Stomach (tissue), 9 donors: ENCODE data around the gene ARHGAP24. TPM values are rescaled to one million over a fixed set of nuclear protein-coding genes. Genes with fewer than 3 reads are reported as not detected.
"Not testable (repeated sequence)": the region's sequence is repeated elsewhere in the genome, so short reads cannot be mapped to it uniquely, and the experiment has no call there.

Source experiments
- DNase-seq, 2 donors: peaks; one replicate each; pipeline versions ENCODE4 v3.0.0 to v3.0.0-alpha.2; 2013 to 2019
- H3K27ac ChIP-seq, 5 donors: fragments of 200-600 bp in 4 of 5; sonication (generic) in 4 of 5; one replicate each; pipeline ENCODE4 v1.5.1; 2013 to 2019; ENCODE audit warnings: mild to moderate bottlenecking in 1 of 5, moderate library complexity in 1 of 5
- H3K27me3 ChIP-seq, 3 donors: fragments of 200-600 bp; sonication (generic); one replicate each; pipeline ENCODE4 v1.5.1; 2017 to 2019; ENCODE audit warnings: mixed run types in 1 of 3
- H3K36me3 ChIP-seq, 4 donors: fragments of 200-600 bp; sonication (generic); 1 replicate in 3 of 4; 2 replicates in 1 of 4; pipeline ENCODE4 v1.5.1; 2016 to 2019
- H3K4me1 ChIP-seq, 4 donors: fragments of 200-600 bp; sonication (generic); one replicate each; pipeline ENCODE4 v1.5.1; 2016 to 2019
- H3K4me3 ChIP-seq, 4 donors: fragments of 200-600 bp; sonication (generic) in 3 of 4; one replicate each; pipeline ENCODE4 v1.5.1; 2016 to 2019; ENCODE audit warnings: mild to moderate bottlenecking in 1 of 4
- H3K9me3 ChIP-seq, 4 donors: fragments of 200-600 bp; sonication (generic); one replicate each; pipeline ENCODE4 v1.5.1; 2016 to 2019
- CTCF ChIP-seq, 7 experiments: fragments of 450-650 bp in 4 of 7; fragments of 200-600 bp in 3 of 7; sonication (generic) in 3 of 7; IDR thresholded peaks; one replicate each; pipeline ENCODE4 v1.5.1; 2016 to 2019; ENCODE audit warnings: antibody characterized with exemption in 7 of 7, control low read depth in 2 of 7, mild to moderate bottlenecking in 1 of 7
- EP300 ChIP-seq: sonication (generic); formaldehyde crosslinking; IDR thresholded peaks from one replicate; pipeline ENCODE4 v1.6.1; 2017; ENCODE audit warnings: antibody characterized with exemption
- POLR2A ChIP-seq, 4 donors: fragments of 450-650 bp; IDR thresholded peaks; one replicate each; pipeline ENCODE4 v1.6.1; 2016; ENCODE audit warnings: antibody characterized with exemption in 4 of 4, control low read depth in 2 of 4, mild to moderate bottlenecking in 1 of 4, moderate library complexity in 1 of 4
- POLR2AphosphoS5 ChIP-seq, 3 donors: sonication (generic); formaldehyde crosslinking; IDR thresholded peaks; one replicate each; pipeline ENCODE4 v1.6.1; 2016; ENCODE audit warnings: antibody characterized with exemption in 3 of 3
- WGBS, 5 donors: extraction: QIAGEN DNeasy Blood & Tissue Kit in 3 of 5; methylation state at CpG; one replicate each; pipeline versions ENCODE4 v1.1.5 to v1.1.7; 2013 to 2018; 5-methylcytosine and 5-hydroxymethylcytosine counted together
- intact Hi-C: fragments of 100-400 bp; cut with DNase I; formaldehyde crosslinking; loops from one replicate; pipeline ENCODE4 v1.15.1; 2023; ENCODE audit warnings: low total_unique reads
- polyA plus RNA-seq, 3 donors: library from polyadenylated mRNA; stranded (reverse); fragments of 200-250 nt; gene quantifications; one replicate each; pipeline ENCODE4 v1.2.3, GENCODE V29; 2013
- total RNA-seq, 5 donors: library from RNA; depleted of rRNA; stranded (reverse); fragments of >200 nt; gene quantifications; one replicate each; pipeline versions ENCODE4 v1.1.0 to v1.2.3, GENCODE V29; 2014 to 2016
- donor health status: healthy with polysubstance abuse.
- donor health status: Bipolar disorder and iron deficiency.
- donor health status: healthy.

Gene ARHGAP24
- total and polyA plus RNA-seq, 8 donors, result 6.4 to 152 (median 33.5) TPM

GRCh38 chr4:85836588-85837438, 361.9 kb downstream of the ARHGAP24 start:
- DNase-seq, result no peak
- Histone ChIP-seq H3K4me1 (peaks cover 6 to 62% (median 31%) of the 10 kb centered on the region in 4 donors), H3K4me3 (no peak overlapping the region), H3K36me3 (no peaks in the 10 kb centered on the region), H3K9me3 (no peaks in the 10 kb centered on the region), H3K27me3 (no peaks in the 10 kb centered on the region), H3K27ac (peak overlapping the region in 1 of 5 donors; percentile 11)
- intact Hi-C loops, result no loop called here
- no peak for TF ChIP-seq CTCF (IDR thresholded peaks at IDR 0.05)
- TF ChIP-seq POLR2A (IDR thresholded peaks at IDR 0.05), result no peak
- no peak for TF ChIP-seq POLR2AphosphoS5 (IDR thresholded peaks at IDR 0.05)
- no peak for TF ChIP-seq EP300
- WGBS, 5 donors, result 89 to 95% (median 92%) methylated on average over 3 of the region's 3 CpGs

GRCh38 chr4:85837439-85837733, 362.4 kb downstream of the ARHGAP24 start:
- TF ChIP-seq POLR2A (IDR thresholded peaks at IDR 0.05), result no peak
- no peak for TF ChIP-seq POLR2AphosphoS5 (IDR thresholded peaks at IDR 0.05)
- TF ChIP-seq CTCF (IDR thresholded peaks at IDR 0.05), result no peak
- no peak for TF ChIP-seq EP300
- intact Hi-C loops, result no loop called here
- WGBS, 5 donors, result 66 to 77% (median 75%) methylated on average over 4 of the region's 4 CpGs
- no peak for DNase-seq
- peaks cover 6 to 62% (median 35%) of the 10 kb centered on the region in 4 donors for H3K4me1 ChIP-seq
- H3K27me3 ChIP-seq, result no peaks in the 10 kb centered on the region
- peak overlapping the region in 1 of 5 donors; percentile 11 for H3K27ac ChIP-seq
- no peaks in the 10 kb centered on the region for H3K36me3 ChIP-seq
- no peak overlapping the region for H3K4me3 ChIP-seq
- no peaks in the 10 kb centered on the region for H3K9me3 ChIP-seq

- 24 to 44% (median 29%) methylated on average over 3 of the region's 3 CpGs for WGBS, 5 donors
- H3K4me3 ChIP-seq, H3K36me3 ChIP-seq, DNase-seq, H3K27me3 ChIP-seq, intact Hi-C loops, H3K9me3 ChIP-seq: not testable (repeated sequence)
- H3K4me1 ChIP-seq, result peaks cover 6 to 53% (median 29%) of the 10 kb centered on the region in 4 donors
- H3K27ac ChIP-seq, result peak overlapping the region in 4 of 5 donors; percentile 20 to 69 (median 61)
These were observed 365.1 kb downstream of the ARHGAP24 start for GRCh38 chr4:85839981-85840451.

- intact Hi-C loops, result no loop called here
- peaks cover 6 to 40% (median 26%) of the 10 kb centered on the region in 4 donors for H3K4me1 ChIP-seq
- no peak overlapping the region for H3K4me3 ChIP-seq
- no peaks in the 10 kb centered on the region for H3K36me3 ChIP-seq
- no peaks in the 10 kb centered on the region for H3K9me3 ChIP-seq
- TF ChIP-seq POLR2A (IDR thresholded peaks at IDR 0.05) (no peak), EP300 (no peak), CTCF (IDR thresholded peaks at IDR 0.05) (no peak), POLR2AphosphoS5 (IDR thresholded peaks at IDR 0.05) (no peak)
- H3K27me3 ChIP-seq, result no peaks in the 10 kb centered on the region
- DNase-seq, result peak in 1 of 2 donors; percentile 68
- H3K27ac ChIP-seq, result peak overlapping the region in 3 of 5 donors; percentile 58 to 64 (median 60)
- 36 to 45% (median 39%) methylated on average over 7 of the region's 7 CpGs for WGBS, 5 donors
These were observed 367.6 kb downstream of the ARHGAP24 start for GRCh38 chr4:85842540-85842939.

- WGBS, 5 donors, result 76 to 93% (median 90%) methylated on average over 6 of the region's 6 CpGs
- H3K4me3 ChIP-seq, H3K27me3 ChIP-seq, intact Hi-C loops, H3K9me3 ChIP-seq, H3K4me1 ChIP-seq, H3K27ac ChIP-seq, H3K36me3 ChIP-seq, DNase-seq: not testable (repeated sequence)
These were observed 378.8 kb downstream of the ARHGAP24 start for GRCh38 chr4:85853740-85854139.
